Upper lobe of left lung (tissue), 6 donors: ENCODE data around the gene PRKCZ. TPM values are rescaled to one million over a fixed set of nuclear protein-coding genes. Genes with fewer than 3 reads are reported as not detected.
A peak's percentile ranks its signal among the peaks of the same experiment; 100 is the strongest.

Source experiments
- ATAC-seq, 2 donors: fragments of 200-7000 bp; cut with Tn5 transposase; one replicate each; pipeline ENCODE4 v1.9.1; 2022; ENCODE audit warnings: mild to moderate bottlenecking in 2 of 2, moderate library complexity in 2 of 2; ENCODE audit not compliant: low FRiP score in 2 of 2
- DNase-seq, 2 donors: peaks; one replicate each; pipeline ENCODE4 v3.0.0-alpha.2; 2019 to 2020
- H3K27ac ChIP-seq, 4 donors: fragments of 200-600 bp; sonication (generic); one replicate each; pipeline ENCODE4 v1.5.1; 2016 to 2019
- H3K27me3 ChIP-seq, 4 donors: fragments of 200-600 bp; sonication (generic); one replicate each; pipeline ENCODE4 v1.5.1; 2017 to 2019
- H3K36me3 ChIP-seq, 4 donors: fragments of 200-600 bp; sonication (generic); one replicate each; pipeline ENCODE4 v1.5.1; 2016 to 2019
- H3K4me1 ChIP-seq, 4 donors: fragments of 200-600 bp; sonication (generic); one replicate each; pipeline ENCODE4 v1.5.1; 2018 to 2019
- H3K4me3 ChIP-seq, 4 donors: fragments of 200-600 bp; sonication (generic); one replicate each; pipeline ENCODE4 v1.5.1; 2017 to 2019; ENCODE audit warnings: mild to moderate bottlenecking in 2 of 4, moderate library complexity in 1 of 4
- H3K9me3 ChIP-seq, 4 donors: fragments of 200-600 bp; sonication (generic); one replicate each; pipeline ENCODE4 v1.5.1; 2018 to 2019
- CTCF ChIP-seq, 6 experiments: fragments of 450-650 bp in 4 of 6; fragments of 200-600 bp in 2 of 6; sonication (generic) in 2 of 6; IDR thresholded peaks; one replicate each; pipeline ENCODE4 v1.5.1; 2016 to 2019; ENCODE audit warnings: antibody characterized with exemption in 6 of 6
- EP300 ChIP-seq, 4 donors: sonication (generic); formaldehyde crosslinking; IDR thresholded peaks; one replicate each; pipeline ENCODE4 v1.5.1; 2017; ENCODE audit warnings: antibody characterized with exemption in 4 of 4, control low read depth in 2 of 4
- POLR2A ChIP-seq, 4 donors: fragments of 450-650 bp; IDR thresholded peaks; one replicate each; pipeline ENCODE4 v1.5.1; 2016 to 2017; ENCODE audit warnings: antibody characterized with exemption in 4 of 4, mild to moderate bottlenecking in 2 of 4
- POLR2AphosphoS5 ChIP-seq, 2 donors: sonication (generic); formaldehyde crosslinking; IDR thresholded peaks; one replicate each; pipeline ENCODE4 v1.5.1; 2017; ENCODE audit warnings: antibody characterized with exemption in 2 of 2
- WGBS, 2 donors: methylation state at CpG; one replicate each; pipeline ENCODE4 v1.1.5; 2017 to 2018; 5-methylcytosine and 5-hydroxymethylcytosine counted together
- total RNA-seq, 6 donors: library from RNA; depleted of rRNA in 4 of 6; stranded (reverse); fragments of >200 nt in 4 of 6; gene quantifications; one replicate each; pipeline versions ENCODE4 v1.1.0 to v1.2.1, GENCODE V29; 2016 to 2021
- donor health status: DM: no; HTN: no; CAD: no; lungs with moderate emphysema.
- donor health status: DM: no; HTN: yes; CAD: no; lungs with severe emphysema.

PRKCZ gene
- total RNA-seq, 6 donors from 2014 or later: 107 to 169 (median 138) TPM

GRCh38 chr1:2151252-2151651 lies 101.0 kb downstream of the PRKCZ start:
- peak; percentile 54 to 55 for TF ChIP-seq POLR2AphosphoS5 (IDR thresholded peaks at IDR 0.05)
- TF ChIP-seq EP300 (IDR thresholded peaks at IDR 0.05): no peak
- TF ChIP-seq CTCF (IDR thresholded peaks at IDR 0.05): no peak
- no peak for TF ChIP-seq POLR2A (IDR thresholded peaks at IDR 0.05)
- ATAC-seq (peak; percentile 78 to 88), DNase-seq (peak in 1 of 2 donors; percentile 73)
- H3K4me1 ChIP-seq: peaks cover 5 to 33% (median 17%) of the 10 kb centered on the region in 4 donors
- no peaks in the 10 kb centered on the region for H3K9me3 ChIP-seq
- peaks cover 0 to 40% (median 13%) of the 10 kb centered on the region in 4 donors for H3K36me3 ChIP-seq
- H3K4me3 ChIP-seq: no peak overlapping the region
- H3K27ac ChIP-seq: peak overlapping the region; percentile 32 to 86 (median 64)
- no peaks in the 10 kb centered on the region for H3K27me3 ChIP-seq
- WGBS, 2 donors: 37 to 54% methylated on average over 4 to 10 of the region's 10 CpGs

- WGBS, 2 donors: 78 to 96% methylated on average over 6 of the region's 6 CpGs
- Histone ChIP-seq H3K36me3 (peaks cover 0 to 40% (median 14%) of the 10 kb centered on the region in 4 donors), H3K4me3 (no peak overlapping the region), H3K9me3 (no peaks in the 10 kb centered on the region), H3K27ac (peak overlapping the region; percentile 32 to 86 (median 64)), H3K27me3 (no peaks in the 10 kb centered on the region), H3K4me1 (peaks cover 5 to 33% (median 17%) of the 10 kb centered on the region in 4 donors)
- TF ChIP-seq POLR2A (IDR thresholded peaks at IDR 0.05): no peak
- TF ChIP-seq EP300 (IDR thresholded peaks at IDR 0.05): no peak
- no peak for TF ChIP-seq CTCF (IDR thresholded peaks at IDR 0.05)
- TF ChIP-seq POLR2AphosphoS5 (IDR thresholded peaks at IDR 0.05): no peak
- no peak for ATAC-seq
- DNase-seq: no peak
These were observed 101.7 kb downstream of the PRKCZ start for GRCh38 chr1:2151911-2152310.

GRCh38 chr1:2152954-2153353 lies 102.7 kb downstream of the PRKCZ start:
- Histone ChIP-seq H3K4me1 (peaks cover 5 to 30% (median 17%) of the 10 kb centered on the region in 4 donors), H3K36me3 (peaks cover 0 to 42% (median 18%) of the 10 kb centered on the region in 4 donors), H3K27ac (no peak overlapping the region), H3K4me3 (no peak overlapping the region), H3K9me3 (no peaks in the 10 kb centered on the region), H3K27me3 (no peaks in the 10 kb centered on the region)
- TF ChIP-seq POLR2AphosphoS5 (IDR thresholded peaks at IDR 0.05): no peak
- no peak for TF ChIP-seq CTCF (IDR thresholded peaks at IDR 0.05)
- no peak for TF ChIP-seq EP300 (IDR thresholded peaks at IDR 0.05)
- TF ChIP-seq POLR2A (IDR thresholded peaks at IDR 0.05): no peak
- 89 to 92% methylated on average over 9 to 11 of the region's 11 CpGs for WGBS, 2 donors
- no peak for ATAC-seq
- no peak for DNase-seq

- Histone ChIP-seq H3K27me3 (no peaks in the 10 kb centered on the region), H3K4me3 (no peak overlapping the region), H3K36me3 (peaks cover 0 to 38% (median 19%) of the 10 kb centered on the region in 4 donors), H3K27ac (no peak overlapping the region), H3K9me3 (no peaks in the 10 kb centered on the region), H3K4me1 (peaks cover 4 to 21% (median 9%) of the 10 kb centered on the region in 4 donors)
- WGBS, 2 donors: 94 to 96% methylated on average over 16 to 21 of the region's 21 CpGs
- ATAC-seq (no peak), DNase-seq (no peak)
- TF ChIP-seq EP300 (IDR thresholded peaks at IDR 0.05) (no peak), CTCF (IDR thresholded peaks at IDR 0.05) (no peak), POLR2AphosphoS5 (IDR thresholded peaks at IDR 0.05) (no peak), POLR2A (IDR thresholded peaks at IDR 0.05) (no peak)
These were observed 103.8 kb downstream of the PRKCZ start for GRCh38 chr1:2154022-2154421.

- H3K27me3 ChIP-seq: no peaks in the 10 kb centered on the region
- no peak overlapping the region for H3K4me3 ChIP-seq
- no peak for DNase-seq
- no peak overlapping the region for H3K27ac ChIP-seq
- ATAC-seq: no peak
- no peak for TF ChIP-seq POLR2A (IDR thresholded peaks at IDR 0.05)
- no peak for TF ChIP-seq CTCF (IDR thresholded peaks at IDR 0.05)
- TF ChIP-seq EP300 (IDR thresholded peaks at IDR 0.05): no peak
- TF ChIP-seq POLR2AphosphoS5 (IDR thresholded peaks at IDR 0.05): no peak
- H3K4me1 ChIP-seq: peaks cover 0 to 15% (median 6%) of the 10 kb centered on the region in 4 donors
- H3K9me3 ChIP-seq: no peaks in the 10 kb centered on the region
- 95 to 97% methylated on average over 10 of the region's 10 CpGs for WGBS, 2 donors
- H3K36me3 ChIP-seq: peaks cover 0 to 36% (median 18%) of the 10 kb centered on the region in 4 donors
These were observed 105.0 kb downstream of the PRKCZ start for GRCh38 chr1:2155147-2155598.
